Mucosa of rectum (tissue), 2 donors: ENCODE data around the gene WDCP.

ENCODE experiments used
- H3K27ac ChIP-seq, 2 donors: one replicate each; pipeline ENCODE4 v1.7.0; 2013; ENCODE audit warnings: inconsistent platforms in 2 of 2, low read depth in 2 of 2, low read length in 2 of 2
- H3K27me3 ChIP-seq, 2 donors: one replicate each; pipeline ENCODE4 v1.7.0; 2013; ENCODE audit warnings: low read length in 2 of 2; ENCODE audit not compliant: control insufficient read depth in 2 of 2, insufficient read depth in 2 of 2
- H3K36me3 ChIP-seq, 2 donors: one replicate each; pipeline ENCODE4 v1.7.0; 2013; ENCODE audit warnings: low read length in 2 of 2; ENCODE audit not compliant: control insufficient read depth in 2 of 2, insufficient read depth in 2 of 2
- H3K4me1 ChIP-seq, 2 donors: one replicate each; pipeline ENCODE4 v1.7.0; 2013; ENCODE audit warnings: low read length in 2 of 2, mild to moderate bottlenecking in 1 of 2; ENCODE audit not compliant: control insufficient read depth in 2 of 2, insufficient read depth in 2 of 2
- H3K4me3 ChIP-seq, 2 donors: one replicate each; pipeline ENCODE4 v1.7.0; 2013; ENCODE audit warnings: low read length in 2 of 2
- H3K9ac ChIP-seq, 2 donors: one replicate each; pipeline ENCODE4 v1.7.0; 2013; ENCODE audit warnings: low read length in 2 of 2, low read depth in 1 of 2, mild to moderate bottlenecking in 1 of 2
- H3K9me3 ChIP-seq, 2 donors: one replicate each; pipeline ENCODE4 v1.7.0; 2013; ENCODE audit warnings: low read length in 2 of 2; ENCODE audit not compliant: control insufficient read depth in 2 of 2
- donor health status: healthy.
- donor health status: Normal muscosa, but diverticular disease.

The WDCP gene

GRCh38 chr2:24065341-24065740, 18.1 kb upstream of the WDCP start:
- Histone ChIP-seq H3K27me3 (no peaks in the 10 kb centered on the region), H3K9ac (no peak overlapping the region), H3K4me3 (no peak overlapping the region), H3K9me3 (no peaks in the 10 kb centered on the region), H3K4me1 (no peaks in the 10 kb centered on the region), H3K27ac (no peak overlapping the region), H3K36me3 (peaks cover 24 to 34% of the 10 kb centered on the region in 2 donors)

DNA sequence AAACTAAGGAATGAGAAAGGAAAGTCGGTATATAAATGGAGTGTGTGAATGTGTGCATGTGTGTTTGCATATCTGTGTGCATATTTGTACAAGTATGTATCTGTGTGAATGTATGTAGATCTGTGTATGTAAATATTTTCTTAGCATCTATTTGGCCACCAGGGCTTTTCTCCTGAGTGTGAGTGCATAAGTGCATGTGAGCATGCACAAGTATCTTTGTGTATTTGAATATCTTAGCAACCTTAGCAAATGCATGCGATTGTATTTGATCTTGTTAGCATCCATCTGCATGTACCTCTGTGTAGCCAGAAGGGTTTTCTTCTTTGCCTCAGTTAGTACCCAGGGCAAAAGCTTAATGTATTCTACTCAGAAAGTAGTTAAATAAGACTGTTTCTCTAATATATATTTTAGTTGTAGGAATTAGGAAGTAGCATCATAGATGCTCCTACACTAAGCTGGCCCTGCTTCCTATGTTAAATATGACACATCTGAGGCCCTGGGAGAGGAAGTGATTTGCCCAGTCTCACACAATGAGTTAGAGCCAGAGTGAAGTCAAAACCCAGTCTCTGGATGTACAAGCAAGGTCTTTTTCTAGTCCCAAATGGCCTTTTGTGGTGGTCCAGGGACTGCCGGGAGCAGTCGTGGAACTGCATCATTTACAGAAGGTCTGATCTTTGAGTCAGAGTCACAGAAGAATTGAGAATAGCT, 11.5 kb upstream of the WDCP start:
- H3K36me3 ChIP-seq: peaks cover 0 to 3% of the 10 kb centered on the region in 2 donors
- no peak overlapping the region for H3K27ac ChIP-seq
- no peaks in the 10 kb centered on the region for H3K4me1 ChIP-seq
- no peak overlapping the region for H3K9ac ChIP-seq
- H3K4me3 ChIP-seq: no peak overlapping the region
- no peaks in the 10 kb centered on the region for H3K27me3 ChIP-seq
- no peaks in the 10 kb centered on the region for H3K9me3 ChIP-seq

GRCh38 chr2:24055750-24056149, 8.6 kb upstream of the WDCP start:
- Histone ChIP-seq H3K9ac (no peak overlapping the region), H3K4me1 (no peaks in the 10 kb centered on the region), H3K9me3 (no peaks in the 10 kb centered on the region), H3K36me3 (no peaks in the 10 kb centered on the region), H3K27ac (no peak overlapping the region), H3K4me3 (no peak overlapping the region), H3K27me3 (no peaks in the 10 kb centered on the region)

DNA sequence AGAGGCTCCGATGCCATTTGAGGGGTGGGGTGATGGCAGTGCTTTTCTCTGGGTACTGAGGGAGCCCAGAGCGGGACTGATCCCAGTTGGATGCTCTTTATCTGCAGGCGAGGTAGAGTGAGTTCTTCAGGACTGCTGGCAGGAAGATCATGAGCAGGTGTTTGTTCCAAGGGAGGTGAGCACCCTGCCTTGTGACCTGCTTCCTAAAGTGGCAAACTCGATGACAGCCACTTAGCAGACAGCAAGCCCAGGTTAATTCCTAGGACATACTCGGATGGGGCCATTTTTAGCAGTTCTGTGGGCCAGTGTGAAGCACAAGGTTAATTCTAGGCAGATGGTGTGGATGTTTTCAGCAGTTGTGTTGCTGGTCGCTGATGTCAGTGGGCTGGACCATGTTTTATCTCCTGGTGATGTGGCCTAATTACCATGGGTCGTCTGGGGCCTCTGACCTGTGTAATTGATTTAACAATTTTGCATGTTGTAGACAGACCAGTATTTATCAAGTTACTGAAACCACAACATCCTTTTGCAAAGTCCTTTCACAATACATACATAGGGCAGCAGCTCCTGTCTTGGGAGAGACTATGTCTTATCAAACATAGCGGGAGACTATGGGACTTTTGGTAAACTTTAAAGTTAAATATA, 7.3 kb upstream of the WDCP start:
- no peak overlapping the region for H3K27ac ChIP-seq
- no peaks in the 10 kb centered on the region for H3K27me3 ChIP-seq
- no peak overlapping the region for H3K4me3 ChIP-seq
- no peaks in the 10 kb centered on the region for H3K4me1 ChIP-seq
- H3K9ac ChIP-seq: no peak overlapping the region
- H3K36me3 ChIP-seq: no peaks in the 10 kb centered on the region
- no peaks in the 10 kb centered on the region for H3K9me3 ChIP-seq

DNA sequence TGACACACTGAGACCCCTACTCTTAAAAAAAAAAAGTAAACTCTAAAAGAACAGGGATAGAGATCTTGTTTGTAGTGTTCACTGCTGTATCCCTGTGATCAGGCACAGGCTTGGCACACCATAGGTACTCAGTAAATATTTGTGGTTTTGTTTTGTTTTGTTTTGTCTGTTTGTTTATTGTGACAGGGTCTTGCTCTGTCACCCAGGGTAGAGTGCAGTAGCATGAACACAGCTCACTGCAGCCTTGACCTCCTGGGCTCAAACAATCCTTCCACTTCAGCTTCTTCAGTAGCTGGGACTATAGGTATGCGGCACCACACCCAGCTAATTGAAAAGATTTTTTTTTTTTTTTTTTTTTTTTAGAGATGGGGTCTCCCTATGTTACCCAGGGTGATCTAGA, 5.8 kb upstream of the WDCP start:
- Histone ChIP-seq H3K9me3 (no peaks in the 10 kb centered on the region), H3K36me3 (no peaks in the 10 kb centered on the region), H3K27ac (no peak overlapping the region), H3K4me3 (no peak overlapping the region), H3K4me1 (peaks cover 2 to 6% of the 10 kb centered on the region in 2 donors), H3K27me3 (no peaks in the 10 kb centered on the region), H3K9ac (no peak overlapping the region)

DNA sequence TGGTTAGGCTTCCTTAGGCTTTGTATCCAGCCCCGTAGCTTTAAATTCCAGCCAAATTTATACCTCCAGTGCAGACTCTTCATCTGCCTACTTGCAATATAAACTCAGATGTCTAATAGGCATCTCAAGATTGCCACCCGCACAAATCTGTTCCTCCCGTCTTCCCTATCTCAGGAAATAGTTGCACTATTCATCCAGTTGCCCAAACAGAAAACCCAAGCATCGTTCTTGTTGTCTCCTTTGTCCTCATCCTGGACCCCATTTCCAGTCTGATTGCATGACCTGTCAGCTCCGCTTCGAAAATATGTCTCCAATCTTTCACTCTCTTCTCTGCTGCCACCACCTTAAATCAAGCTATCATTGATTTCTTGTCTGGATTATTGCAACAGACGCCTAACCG, 4.6 kb upstream of the WDCP start:
- peaks cover 5 to 6% of the 10 kb centered on the region in 2 donors for H3K4me1 ChIP-seq
- H3K27ac ChIP-seq: no peak overlapping the region
- H3K4me3 ChIP-seq: no peak overlapping the region
- no peak overlapping the region for H3K9ac ChIP-seq
- H3K36me3 ChIP-seq: no peaks in the 10 kb centered on the region
- no peaks in the 10 kb centered on the region for H3K9me3 ChIP-seq
- H3K27me3 ChIP-seq: no peaks in the 10 kb centered on the region

DNA sequence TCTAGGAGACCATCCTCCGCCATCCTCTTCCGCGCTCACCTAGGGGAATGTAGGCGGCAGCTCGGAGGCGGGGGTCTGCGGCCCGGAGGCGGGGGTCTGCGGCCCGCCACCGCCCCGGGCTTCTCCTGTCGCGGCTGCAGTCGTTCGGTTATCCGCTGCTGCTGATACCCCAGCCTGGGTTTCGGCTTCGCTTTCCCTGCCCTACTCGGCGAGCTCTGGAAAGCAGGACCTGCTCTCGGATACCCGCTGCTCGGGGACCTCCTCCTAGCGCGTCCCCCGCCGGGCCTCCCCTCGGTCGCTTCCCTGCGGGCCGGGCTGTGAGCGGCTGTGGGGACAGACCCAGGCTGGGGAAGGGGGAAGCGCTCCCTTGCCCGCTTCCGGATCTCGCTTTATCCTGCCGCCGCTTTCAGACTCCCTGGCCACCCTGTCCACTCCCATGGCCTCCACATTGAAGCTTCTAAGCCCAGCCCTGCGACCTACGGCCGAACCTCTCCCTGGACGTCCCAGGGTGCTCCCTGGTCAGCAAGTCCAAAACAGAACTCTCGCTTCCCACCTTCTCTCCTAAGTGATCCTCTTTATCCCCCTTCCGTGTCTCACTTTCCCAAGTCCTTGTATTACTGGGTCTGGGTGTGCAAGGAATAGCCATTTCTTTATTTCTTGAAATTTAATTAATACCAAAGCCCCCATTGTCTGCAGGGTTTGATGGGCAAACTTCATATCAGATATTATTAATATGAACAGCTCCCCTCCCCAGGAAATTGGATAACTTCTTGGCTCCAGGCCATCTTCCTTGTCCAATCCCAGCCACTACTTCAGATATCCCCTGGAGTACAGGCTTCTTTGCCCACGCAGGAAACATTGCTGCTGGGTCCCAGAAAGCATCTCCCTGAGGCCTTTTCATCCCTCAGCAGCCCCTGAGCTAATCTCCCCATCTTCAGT, 3.1 kb upstream of the WDCP start:
- Histone ChIP-seq H3K36me3 (no peaks in the 10 kb centered on the region), H3K4me1 (peaks cover 5 to 6% of the 10 kb centered on the region in 2 donors), H3K27ac (no peak overlapping the region), H3K27me3 (no peaks in the 10 kb centered on the region), H3K9me3 (no peaks in the 10 kb centered on the region), H3K4me3 (peak overlapping the region; percentile 68 to 69), H3K9ac (peak overlapping the region in 1 of 2 donors; percentile 57)

GRCh38 chr2:24049485-24050021, 2.4 kb upstream of the WDCP start, which contains the start of gene FKBP1B:
TSS of gene FKBP1B (plus strand) at chr2:24049741. CDS start at chr2:24049850, 109 bp downstream.
- H3K9ac ChIP-seq: peak within 1 kb of the TSS; percentile 26 to 57
- H3K4me3 ChIP-seq: peak within 1 kb of the TSS; percentile 68 to 69
- peaks cover 5 to 6% of the 10 kb centered on the region in 2 donors for H3K4me1 ChIP-seq
- H3K9me3 ChIP-seq: no peaks in the 10 kb centered on the region
- H3K36me3 ChIP-seq: no peaks in the 10 kb centered on the region
- no peaks in the 10 kb centered on the region for H3K27me3 ChIP-seq
- H3K27ac ChIP-seq: no peak within 1 kb of the TSS

- no peaks in the 10 kb centered on the region for H3K27me3 ChIP-seq
- H3K9me3 ChIP-seq: no peaks in the 10 kb centered on the region
- peak overlapping the region; percentile 68 to 69 for H3K4me3 ChIP-seq
- peak overlapping the region; percentile 26 to 57 for H3K9ac ChIP-seq
- H3K27ac ChIP-seq: no peak overlapping the region
- no peaks in the 10 kb centered on the region for H3K36me3 ChIP-seq
- peaks cover 5 to 6% of the 10 kb centered on the region in 2 donors for H3K4me1 ChIP-seq
These were observed 1.7 kb upstream of the WDCP start for GRCh38 chr2:24048769-24049484.
